K562 (cell line): ENCODE results near the gene LCA5L. TPM values are rescaled to one million over a fixed set of nuclear protein-coding genes. Genes with fewer than 3 reads are reported as not detected.

Experiments used
- ASH1L ChIP-seq: fragments of 450-650 bp; IDR thresholded peaks from 2 replicates; pipeline ENCODE4 v1.6.1; 2018; ENCODE audit warnings: borderline replicate concordance, mild to moderate bottlenecking, low read depth; ENCODE audit not compliant: partially characterized antibody
- BRD4 ChIP-seq: fragments of 200-600 bp; sonication (generic); IDR thresholded peaks from 2 replicates; pipeline ENCODE4 v1.6.1; 2017; ENCODE audit warnings: inconsistent platforms
- CBX3 ChIP-seq, 2 experiments: IDR thresholded peaks; 1 replicate in 1 of 2; 2 replicates in 1 of 2; pipeline ENCODE4 v1.6.1; 2012; ENCODE audit warnings: inconsistent platforms in 2 of 2, low read length in 2 of 2, borderline replicate concordance in 1 of 2, control low read depth in 1 of 2
- EWSR1 ChIP-seq: fragments of 450-650 bp; IDR thresholded peaks from 2 replicates; pipeline ENCODE4 v1.6.1; 2018; ENCODE audit warnings: borderline replicate concordance, mild to moderate bottlenecking, low read depth, moderate library complexity; ENCODE audit not compliant: partially characterized antibody
- FOXP1 ChIP-seq: sonication (generic); formaldehyde crosslinking; IDR thresholded peaks from 2 replicates; pipeline ENCODE4 v1.8.0; 2022; ENCODE audit warnings: mild to moderate bottlenecking, missing genetic modification reagents
- HEY1 ChIP-seq: fragments of 250-450 bp; sonication (Bioruptor Pico); IDR thresholded peaks from 2 replicates; pipeline ENCODE4 v1.5.0; 2020; ENCODE audit warnings: mild to moderate bottlenecking, moderate library complexity, borderline replicate concordance
- HIVEP1 ChIP-seq: fragments of 250-450 bp; sonication (Bioruptor Pico); IDR thresholded peaks from 2 replicates; pipeline ENCODE4 v1.4.0; 2020; ENCODE audit warnings: mild to moderate bottlenecking
- HLTF ChIP-seq: fragments of 450-650 bp; IDR thresholded peaks from 2 replicates; pipeline ENCODE4 v1.6.1; 2016
- KAT2B ChIP-seq: IDR thresholded peaks from one replicate; pipeline ENCODE4 v1.6.1; 2012; ENCODE audit warnings: low read depth, mild to moderate bottlenecking, control low read depth, inconsistent platforms, low read length, moderate library complexity
- MEF2D ChIP-seq: conservative IDR thresholded peaks from 2 replicates; pipeline ENCODE4 v1.6.1; 2016; ENCODE audit warnings: low read depth, missing genetic modification characterization, missing compliant biosample characterization
- POLR2AphosphoS2 ChIP-seq: IDR thresholded peaks from 2 replicates; pipeline ENCODE4 v1.6.1; 2012; ENCODE audit warnings: low read length, improper control_type of control experiment
- RAD51 ChIP-seq: fragments of 450-650 bp; IDR thresholded peaks from 2 replicates; pipeline ENCODE4 v1.7.1; 2016; ENCODE audit warnings: low read depth, mild to moderate bottlenecking, borderline replicate concordance
- RHOXF2B ChIP-seq: fragments of 250-450 bp; sonication (Bioruptor Pico); conservative IDR thresholded peaks from 2 replicates; pipeline ENCODE4 v1.5.1; 2021
- SMAD4 ChIP-seq: fragments of 250-450 bp; sonication (Bioruptor Pico); conservative IDR thresholded peaks from 2 replicates; pipeline ENCODE4 v1.8.0; 2021; ENCODE audit warnings: inconsistent platforms, mild to moderate bottlenecking, moderate library complexity
- SRSF9 ChIP-seq: fragments of 200-400 bp; formaldehyde crosslinking; IDR thresholded peaks from 2 replicates; pipeline ENCODE4 v1.6.1; 2017; ENCODE audit warnings: low read depth, low read length, borderline replicate concordance
- YBX1 ChIP-seq: fragments of 450-650 bp; IDR thresholded peaks from 2 replicates; pipeline ENCODE4 v1.7.1; 2016; ENCODE audit warnings: mild to moderate bottlenecking
- ZNF143 ChIP-seq: sonication (generic); formaldehyde crosslinking; IDR thresholded peaks from 2 replicates; pipeline ENCODE4 v1.9.0; 2022; ENCODE audit warnings: mild to moderate bottlenecking, missing genetic modification reagents
- ZNF146 ChIP-seq: IDR thresholded peaks from one replicate; pipeline ENCODE4 v1.6.1; 2018; ENCODE audit warnings: missing compliant biosample characterization; ENCODE audit not compliant: unreplicated experiment
- ZNF274 ChIP-seq: IDR thresholded peaks from 2 replicates; pipeline ENCODE4 v1.6.1; 2011; ENCODE audit warnings: low read depth, mild to moderate bottlenecking, low read length, moderate library complexity, borderline replicate concordance
- ZNF778 ChIP-seq: fragments of 450-650 bp; formaldehyde crosslinking; IDR thresholded peaks from 2 replicates; pipeline ENCODE4 v1.4.0; 2020; ENCODE audit warnings: mild to moderate bottlenecking, moderate library complexity
- ZNF785 ChIP-seq: fragments of 250-450 bp; sonication (Bioruptor Pico); IDR thresholded peaks from 2 replicates; pipeline ENCODE4 v1.4.0; 2020; ENCODE audit warnings: mild to moderate bottlenecking
- polyA plus RNA-seq, 8 experiments: library from polyadenylated mRNA; depleted of rRNA in 4 of 8; stranded (reverse) in 5 of 8; unstranded in 3 of 8; fragments of >200 nt; fragmentation: Nextera tagmentation in 2 of 8; fragmentation: Illumina TruSeq in 1 of 8; extraction: Ambion mirVana in 2 of 8; extraction: Trizol in 1 of 8; gene quantifications; 2 replicates each; pipeline versions ENCODE4 v1.2.1 to v1.2.3, GENCODE V29; 2011 to 2014; ENCODE audit warnings: inconsistent platforms in 1 of 8, missing spikeins in 1 of 8
- total RNA-seq, 7 experiments: library from RNA; depleted of rRNA in 6 of 7; stranded (reverse); fragments of >200 nt in 6 of 7; fragmentation: Illumina TruSeq in 2 of 7; extraction: Trizol in 2 of 7; gene quantifications; 2 replicates each; pipeline versions ENCODE4 v1.2.1 to v1.2.3, GENCODE V29; 2011 to 2021; ENCODE audit warnings: low replicate concordance in 1 of 7
- TF ChIP-seq, protein P1 (sequence below): fragments of 250-450 bp; sonication (Bioruptor Pico); IDR thresholded peaks from 2 replicates; pipeline ENCODE4 v1.5.0; 2021
- TF ChIP-seq, protein P2 (sequence below), 2 experiments: IDR thresholded peaks; 2 replicates each; pipeline ENCODE4 v1.6.1; 2011; ENCODE audit warnings: borderline replicate concordance in 1 of 2, control low read depth in 1 of 2, low read depth in 1 of 2, low read length in 1 of 2, mild to moderate bottlenecking in 1 of 2, mixed read lengths in 1 of 2, moderate library complexity in 1 of 2; ENCODE audit not compliant: insufficient read depth in 1 of 2, insufficient read length in 1 of 2, poor library complexity in 1 of 2, severe bottlenecking in 1 of 2; ENCODE audit errors: extremely low read depth in 1 of 2
- TF ChIP-seq, protein P3 (sequence below): fragments of 450-650 bp; IDR thresholded peaks from 2 replicates; pipeline ENCODE4 v1.6.1; 2016
- TF ChIP-seq, protein P4 (sequence below), 2 experiments: fragments of 450-650 bp in 1 of 2; sonication (generic) in 1 of 2; formaldehyde crosslinking in 1 of 2; IDR thresholded peaks in 1 of 2; conservative IDR thresholded peaks in 1 of 2; 2 replicates each; pipeline versions ENCODE4 v1.6.1 to v1.8.1; 2016 to 2023; ENCODE audit warnings: mild to moderate bottlenecking in 2 of 2, moderate library complexity in 2 of 2, inconsistent platforms in 1 of 2, missing genetic modification reagents in 1 of 2

Gene LCA5L
- total and polyA plus RNA-seq, 9 of the 15 experiments (the other 6 are each of a cell fraction or from before 2014, with no cell fraction given): 1.8 to 4.9 (median 3.8) TPM

DNA sequence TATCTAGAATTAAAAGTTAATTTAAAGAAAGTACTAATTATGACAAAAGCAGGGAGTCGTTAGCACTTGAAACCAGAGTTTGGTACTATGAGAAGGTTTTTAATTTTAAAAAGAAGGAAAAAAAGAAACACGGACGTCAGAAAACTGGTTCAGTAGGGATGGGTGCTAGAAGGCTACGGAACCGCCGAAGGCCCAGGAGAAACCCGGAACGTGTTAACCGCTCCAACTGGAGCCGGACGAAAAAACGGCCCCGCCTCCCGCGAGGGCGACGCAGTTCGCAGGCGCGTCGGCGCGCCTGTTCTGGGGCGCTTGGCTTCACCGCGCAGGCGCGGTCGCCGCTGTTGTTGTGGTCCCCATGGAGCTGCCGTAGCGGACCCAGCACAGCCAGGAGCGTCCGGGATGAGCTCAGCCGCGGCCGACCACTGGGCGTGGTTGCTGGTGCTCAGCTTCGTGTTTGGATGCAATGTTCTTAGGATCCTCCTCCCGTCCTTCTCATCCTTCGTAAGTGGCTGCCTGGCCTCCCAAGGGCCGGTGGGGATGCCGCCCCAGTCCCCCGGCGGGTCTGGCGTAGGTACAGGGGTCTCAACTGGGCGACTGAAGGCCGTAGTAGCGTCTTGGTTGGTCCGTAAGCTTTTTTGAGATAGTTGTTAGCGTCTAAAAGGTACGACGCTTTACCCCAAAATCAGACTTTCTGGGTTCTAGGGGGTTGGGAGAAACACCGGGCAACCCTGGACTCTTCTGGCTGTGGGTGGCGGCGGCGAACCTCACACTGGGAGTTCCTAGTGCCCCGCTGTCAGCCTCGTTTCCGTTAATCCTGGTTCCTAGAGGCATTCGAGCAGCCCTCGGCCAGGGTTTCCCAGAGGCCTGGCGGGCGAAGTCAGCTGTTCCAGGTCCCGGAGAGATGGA is 65.3 kb downstream of the LCA5L start (continued):
- TF ChIP-seq ZNF143 (CRISPR knock-in tag) (no peak), BRD4 (peak; percentile 67; the same call in 1 of the 2 replicates), HEY1 (CRISPR knock-in tag) (no peak), RAD51 (no peak), CBX3 (IDR thresholded peaks at IDR 0.05; ENCODE audit: borderline replicate concordance in 1 of 2, low read length in 2 of 2) (no peak; a peak in 1 of 3 replicates), HIVEP1 (CRISPR knock-in tag) (no peak), KAT2B (no peak), SMAD4 (CRISPR knock-in tag) (peak; percentile 21), RHOXF2B (no peak), POLR2AphosphoS2 (no peak), ASH1L (no peak), FOXP1 (CRISPR knock-in tag) (peak; percentile 31; the same call in 1 of the 2 replicates), MEF2D (tag) (no peak), ZNF778 (CRISPR knock-in tag) (no peak), ZNF146 (CRISPR knock-in tag) (no peak), SRSF9 (no peak), ZNF785 (CRISPR knock-in tag) (no peak), EWSR1 (no peak), ZNF274 (no peak), HLTF (no peak), YBX1 (no peak)
- TF ChIP-seq, protein P1, sequence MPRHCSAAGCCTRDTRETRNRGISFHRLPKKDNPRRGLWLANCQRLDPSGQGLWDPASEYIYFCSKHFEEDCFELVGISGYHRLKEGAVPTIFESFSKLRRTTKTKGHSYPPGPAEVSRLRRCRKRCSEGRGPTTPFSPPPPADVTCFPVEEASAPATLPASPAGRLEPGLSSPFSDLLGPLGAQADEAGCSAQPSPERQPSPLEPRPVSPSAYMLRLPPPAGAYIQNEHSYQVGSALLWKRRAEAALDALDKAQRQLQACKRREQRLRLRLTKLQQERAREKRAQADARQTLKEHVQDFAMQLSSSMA (CRISPR knock-in tag): no peak
- TF ChIP-seq, protein P2, sequence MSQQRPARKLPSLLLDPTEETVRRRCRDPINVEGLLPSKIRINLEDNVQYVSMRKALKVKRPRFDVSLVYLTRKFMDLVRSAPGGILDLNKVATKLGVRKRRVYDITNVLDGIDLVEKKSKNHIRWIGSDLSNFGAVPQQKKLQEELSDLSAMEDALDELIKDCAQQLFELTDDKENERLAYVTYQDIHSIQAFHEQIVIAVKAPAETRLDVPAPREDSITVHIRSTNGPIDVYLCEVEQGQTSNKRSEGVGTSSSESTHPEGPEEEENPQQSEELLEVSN (IDR thresholded peaks at IDR 0.05; ENCODE audit: borderline replicate concordance in 1 of 2, extremely low read depth in 1 of 2, insufficient read depth in 1 of 2, insufficient read length in 1 of 2, low read depth in 1 of 2, low read length in 1 of 2, poor library complexity in 1 of 2, severe bottlenecking in 1 of 2): peak; percentile 79 to 89
- TF ChIP-seq, protein P3, sequence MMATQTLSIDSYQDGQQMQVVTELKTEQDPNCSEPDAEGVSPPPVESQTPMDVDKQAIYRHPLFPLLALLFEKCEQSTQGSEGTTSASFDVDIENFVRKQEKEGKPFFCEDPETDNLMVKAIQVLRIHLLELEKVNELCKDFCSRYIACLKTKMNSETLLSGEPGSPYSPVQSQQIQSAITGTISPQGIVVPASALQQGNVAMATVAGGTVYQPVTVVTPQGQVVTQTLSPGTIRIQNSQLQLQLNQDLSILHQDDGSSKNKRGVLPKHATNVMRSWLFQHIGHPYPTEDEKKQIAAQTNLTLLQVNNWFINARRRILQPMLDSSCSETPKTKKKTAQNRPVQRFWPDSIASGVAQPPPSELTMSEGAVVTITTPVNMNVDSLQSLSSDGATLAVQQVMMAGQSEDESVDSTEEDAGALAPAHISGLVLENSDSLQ: no peak
- TF ChIP-seq, protein P4, sequence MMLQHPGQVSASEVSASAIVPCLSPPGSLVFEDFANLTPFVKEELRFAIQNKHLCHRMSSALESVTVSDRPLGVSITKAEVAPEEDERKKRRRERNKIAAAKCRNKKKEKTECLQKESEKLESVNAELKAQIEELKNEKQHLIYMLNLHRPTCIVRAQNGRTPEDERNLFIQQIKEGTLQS (IDR thresholded peaks at IDR 0.05): peak; percentile 66; the same call in 1 of the 2 replicates
- TF ChIP-seq, protein P4 (CRISPR knock-in tag; conservative IDR thresholded peaks at IDR 0.05): no peak; the same call in 1 of the 2 replicates
